ENCODE measurements around the gene PALD1. TPM values are rescaled to one million over a fixed set of nuclear protein-coding genes. Genes with fewer than 3 reads are reported as not detected.

PALD1 gene
- total and polyA plus RNA-seq, 8 donors = 2.2 to 15.1 (median 3.9) TPM

DNA sequence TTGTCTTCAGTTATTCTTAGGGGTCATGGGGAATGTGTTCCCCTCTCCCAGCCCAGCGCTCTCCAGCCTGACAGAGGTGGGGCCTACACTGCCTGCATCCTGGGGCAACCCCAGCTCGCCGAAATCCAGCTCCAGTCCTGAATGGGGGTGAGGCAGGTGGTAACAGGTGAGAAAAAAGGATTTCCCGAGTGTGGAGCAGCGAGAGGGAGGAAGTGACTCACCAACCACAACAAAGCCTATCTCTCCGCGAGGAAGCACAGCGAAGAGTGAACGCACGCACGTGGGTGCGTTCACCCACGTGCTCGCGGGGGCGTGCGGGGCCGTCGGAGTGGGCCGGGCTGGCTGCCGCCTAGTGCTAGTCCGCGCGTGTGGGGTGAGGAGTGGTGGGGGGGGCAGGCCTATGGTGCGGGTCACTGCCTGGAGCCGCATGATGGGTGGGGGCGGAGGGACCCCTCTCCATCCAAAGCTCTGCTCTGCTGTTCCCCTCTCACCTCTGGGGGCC is 855 bp upstream of the PALD1 start:
- no peak for FAIRE-seq
- 16 to 19% methylated on average over 26 to 27 of the region's 27 CpGs for WGBS, 2 donors
- Histone ChIP-seq H3K36me3 (no peaks in the 10 kb centered on the region), H3K27me3 (no peaks in the 10 kb centered on the region), H3K4me1 (peaks cover 0 to 18% (median 5%) of the 10 kb centered on the region in 3 donors), H3K27ac (no peak overlapping the region), H3K9me3 (no peaks in the 10 kb centered on the region), H3K4me3 (peak overlapping the region; percentile 31 to 66 (median 46))
- peak in 2 of 4 donors; percentile 1 to 41 for ATAC-seq
- DNase-seq = peak in 3 of 6 donors; percentile 19 to 47 (median 41)
- TF ChIP-seq, protein P1, sequence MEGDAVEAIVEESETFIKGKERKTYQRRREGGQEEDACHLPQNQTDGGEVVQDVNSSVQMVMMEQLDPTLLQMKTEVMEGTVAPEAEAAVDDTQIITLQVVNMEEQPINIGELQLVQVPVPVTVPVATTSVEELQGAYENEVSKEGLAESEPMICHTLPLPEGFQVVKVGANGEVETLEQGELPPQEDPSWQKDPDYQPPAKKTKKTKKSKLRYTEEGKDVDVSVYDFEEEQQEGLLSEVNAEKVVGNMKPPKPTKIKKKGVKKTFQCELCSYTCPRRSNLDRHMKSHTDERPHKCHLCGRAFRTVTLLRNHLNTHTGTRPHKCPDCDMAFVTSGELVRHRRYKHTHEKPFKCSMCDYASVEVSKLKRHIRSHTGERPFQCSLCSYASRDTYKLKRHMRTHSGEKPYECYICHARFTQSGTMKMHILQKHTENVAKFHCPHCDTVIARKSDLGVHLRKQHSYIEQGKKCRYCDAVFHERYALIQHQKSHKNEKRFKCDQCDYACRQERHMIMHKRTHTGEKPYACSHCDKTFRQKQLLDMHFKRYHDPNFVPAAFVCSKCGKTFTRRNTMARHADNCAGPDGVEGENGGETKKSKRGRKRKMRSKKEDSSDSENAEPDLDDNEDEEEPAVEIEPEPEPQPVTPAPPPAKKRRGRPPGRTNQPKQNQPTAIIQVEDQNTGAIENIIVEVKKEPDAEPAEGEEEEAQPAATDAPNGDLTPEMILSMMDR (IDR thresholded peaks at IDR 0.05) = no peak
- intact Hi-C loops (cut with DNase I) = no loop called here

DNA sequence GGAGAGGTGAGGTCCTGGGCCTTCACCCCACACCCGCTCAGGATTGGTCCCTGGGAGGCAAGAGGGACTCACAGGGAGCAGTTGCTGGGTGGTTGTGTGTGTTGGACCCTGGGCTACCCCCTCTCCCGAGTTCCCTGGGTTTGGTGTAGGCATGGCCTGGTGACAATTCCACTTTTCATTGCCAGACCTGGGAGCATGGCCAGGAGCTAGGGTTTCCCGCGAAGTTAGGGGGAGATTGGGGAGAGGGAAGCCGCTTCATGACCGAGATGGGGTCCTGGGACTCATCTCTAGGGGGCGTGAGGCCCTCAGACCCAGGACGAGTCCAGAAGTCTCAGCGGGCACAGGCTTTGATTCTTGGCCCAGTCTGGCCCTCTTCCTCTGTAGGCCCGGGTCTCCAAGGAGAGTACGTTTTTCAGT is 606 bp downstream of the PALD1 start:
- Histone ChIP-seq H3K27me3 (no peaks in the 10 kb centered on the region), H3K36me3 (no peaks in the 10 kb centered on the region), H3K9me3 (no peaks in the 10 kb centered on the region), H3K27ac (peak overlapping the region; percentile 55 to 85 (median 67)), H3K4me1 (peaks cover 0 to 18% (median 5%) of the 10 kb centered on the region in 3 donors), H3K4me3 (peak overlapping the region; percentile 31 to 66 (median 46))
- ATAC-seq (peak in 1 of 4 donors; percentile 1), FAIRE-seq (no peak), DNase-seq (no peak)
- WGBS, 2 donors = 49 to 53% methylated on average over 11 of the region's 11 CpGs
- intact Hi-C loops (cut with DNase I) = no loop called here
- TF ChIP-seq, protein P1 (IDR thresholded peaks at IDR 0.05) = no peak

DNA sequence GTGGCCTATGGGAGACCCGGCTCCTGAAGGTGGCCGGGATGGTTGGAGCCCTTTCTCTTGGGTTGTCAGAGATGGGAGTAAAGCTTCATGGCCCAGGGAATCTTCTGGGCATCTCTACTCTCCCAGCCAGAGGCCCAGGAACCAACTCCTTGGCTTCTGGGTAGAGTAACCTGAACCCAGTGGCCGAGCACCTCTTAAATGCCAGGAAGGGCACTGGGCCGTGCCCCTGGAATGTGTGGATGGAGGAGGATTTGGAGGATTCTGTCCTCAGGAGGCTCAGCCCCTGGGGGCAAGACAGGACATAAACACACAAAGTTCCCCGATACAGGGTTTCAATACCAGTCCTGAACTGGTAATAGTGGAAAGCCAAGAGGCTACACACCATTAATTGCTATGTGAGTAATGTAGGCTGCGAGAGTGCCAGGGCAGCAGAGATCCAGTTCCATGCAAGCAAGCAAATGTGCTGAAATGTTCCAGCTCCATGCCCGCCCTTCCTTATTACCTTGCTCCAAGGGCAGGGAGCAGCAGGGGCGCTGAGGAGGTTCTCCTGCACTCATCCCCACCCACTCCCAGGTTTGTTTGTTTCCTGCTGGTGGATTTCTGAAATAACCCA is 1.2 kb downstream of the PALD1 start:
- Histone ChIP-seq H3K4me1 (peaks cover 0 to 18% (median 5%) of the 10 kb centered on the region in 3 donors), H3K27me3 (no peaks in the 10 kb centered on the region), H3K27ac (peak overlapping the region; percentile 55 to 85 (median 67)), H3K36me3 (no peaks in the 10 kb centered on the region), H3K4me3 (peak overlapping the region in 2 of 4 donors; percentile 44 to 66), H3K9me3 (no peaks in the 10 kb centered on the region)
- WGBS, 2 donors = 45 to 62% methylated on average over 8 of the region's 8 CpGs
- TF ChIP-seq, protein P1 (IDR thresholded peaks at IDR 0.05) = no peak
- intact Hi-C loops (cut with DNase I) = no loop called here
- FAIRE-seq = no peak
- DNase-seq = peak in 1 of 6 donors; percentile 22
- peak in 3 of 4 donors; percentile 8 to 30 (median 24) for ATAC-seq

DNA sequence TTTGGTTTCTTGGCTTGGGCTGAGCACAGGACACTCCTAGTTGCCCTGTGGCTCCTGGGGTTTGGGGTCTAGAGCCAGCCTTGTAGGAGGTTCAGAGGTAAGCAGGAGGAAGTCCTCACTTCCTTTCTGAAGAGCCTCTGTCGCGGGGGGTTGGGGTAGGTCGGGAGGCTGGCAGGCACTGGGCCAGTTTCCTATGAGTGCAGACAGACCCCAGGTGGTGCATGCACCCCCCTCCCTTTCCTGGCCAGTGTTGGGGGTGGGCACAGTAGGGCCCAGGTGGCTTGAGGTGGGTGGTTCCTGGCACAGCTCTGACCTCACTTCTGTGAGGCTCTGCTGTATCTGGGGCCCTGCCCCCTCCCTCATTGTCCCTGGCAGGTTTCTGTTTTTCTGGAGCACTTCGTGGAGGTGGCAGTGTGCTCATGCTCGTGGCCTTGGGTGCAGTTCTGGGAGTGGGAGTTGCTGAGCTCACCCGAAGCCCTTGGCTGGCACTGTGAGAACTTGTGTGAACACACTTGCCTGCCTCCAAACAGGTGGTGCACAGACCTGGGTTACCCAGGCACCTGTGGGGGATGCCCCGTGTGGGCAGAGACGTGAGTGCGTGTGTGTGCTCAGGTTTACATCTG is 1.8 kb downstream of the PALD1 start:
- Histone ChIP-seq H3K36me3 (no peaks in the 10 kb centered on the region), H3K27me3 (no peaks in the 10 kb centered on the region), H3K4me1 (peaks cover 0 to 18% (median 5%) of the 10 kb centered on the region in 3 donors), H3K27ac (peak overlapping the region; percentile 55 to 85 (median 67)), H3K9me3 (no peaks in the 10 kb centered on the region), H3K4me3 (peak overlapping the region in 1 of 4 donors; percentile 66)
- DNase-seq = peak in 5 of 6 donors; percentile 73 to 90 (median 80)
- no peak for FAIRE-seq
- intact Hi-C loops (cut with DNase I) = no loop called here
- TF ChIP-seq, protein P1 (IDR thresholded peaks at IDR 0.05) = no peak
- 18 to 20% methylated on average over 9 of the region's 9 CpGs for WGBS, 2 donors
- ATAC-seq = peak; percentile 51 to 81 (median 80)
